ENCODE measurements around the gene MRPS22. TPM values are rescaled to one million over a fixed set of nuclear protein-coding genes. Genes with fewer than 3 reads are reported as not detected.
A peak's percentile ranks its signal among the peaks of the same experiment; 100 is the strongest.
"Not testable (repeated sequence)": the region's sequence is repeated elsewhere in the genome, so short reads cannot be mapped to it uniquely, and the experiment has no call there.

MRPS22 gene
- total RNA-seq, 1 donor from 2014 or later, result 40.4 TPM

DNA sequence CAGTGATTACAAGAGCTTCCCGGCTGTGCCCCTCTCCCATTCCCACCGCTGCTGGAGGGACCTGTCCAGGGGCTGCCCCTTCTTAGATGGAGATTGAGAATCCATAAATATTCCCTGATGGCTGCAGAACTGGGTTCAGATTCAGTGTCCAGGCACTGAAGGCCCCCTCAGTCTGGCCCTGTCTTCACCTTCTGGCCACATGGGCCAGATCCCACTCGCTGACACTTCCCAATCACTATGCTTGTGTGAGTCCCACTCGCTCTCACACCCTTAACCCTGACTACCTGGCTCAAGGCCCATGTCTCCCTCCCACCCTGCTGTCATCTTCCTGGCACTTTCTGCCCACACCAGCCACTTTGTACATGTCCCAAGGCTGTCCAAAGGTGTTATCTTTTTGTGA is 15.5 kb upstream of the MRPS22 start:
- no peak overlapping the region for H2AFZ ChIP-seq (ENCODE audit: low read depth, low read length)
- DNase-seq (ENCODE audit: low read depth) (no peak), FAIRE-seq (no peak)
- no peaks in the 10 kb centered on the region for H3K9me3 ChIP-seq (ENCODE audit: insufficient read depth, low read depth, low read length)
- H3K9ac ChIP-seq (ENCODE audit: low read length), result no peak overlapping the region
- H3K4me1 ChIP-seq (ENCODE audit: insufficient read depth, low read length), result no peaks in the 10 kb centered on the region
- no peaks in the 10 kb centered on the region for H3K79me2 ChIP-seq (ENCODE audit: insufficient read depth, low read length)
- H3K4me1 Mint-ChIP-seq (ENCODE audit: low read depth, unreplicated experiment), result peaks cover 6% of the 10 kb centered on the region
- H3K27ac Mint-ChIP-seq (ENCODE audit: unreplicated experiment), result no peak overlapping the region
- H3K27ac ChIP-seq (ENCODE audit: low read depth, low read length), result no peak overlapping the region
- no peaks in the 10 kb centered on the region for H3K36me3 ChIP-seq (ENCODE audit: insufficient read depth, low read length)
- no peaks in the 10 kb centered on the region for H3K36me3 Mint-ChIP-seq (ENCODE audit: low read depth, unreplicated experiment)
- H3K27me3 ChIP-seq (ENCODE audit: insufficient read depth, low read length), result peaks cover 27% of the 10 kb centered on the region
- no peak for TF ChIP-seq EZH2 (IDR thresholded peaks at IDR 0.05; ENCODE audit: insufficient read depth, low read length)
- TF ChIP-seq, protein P1, sequence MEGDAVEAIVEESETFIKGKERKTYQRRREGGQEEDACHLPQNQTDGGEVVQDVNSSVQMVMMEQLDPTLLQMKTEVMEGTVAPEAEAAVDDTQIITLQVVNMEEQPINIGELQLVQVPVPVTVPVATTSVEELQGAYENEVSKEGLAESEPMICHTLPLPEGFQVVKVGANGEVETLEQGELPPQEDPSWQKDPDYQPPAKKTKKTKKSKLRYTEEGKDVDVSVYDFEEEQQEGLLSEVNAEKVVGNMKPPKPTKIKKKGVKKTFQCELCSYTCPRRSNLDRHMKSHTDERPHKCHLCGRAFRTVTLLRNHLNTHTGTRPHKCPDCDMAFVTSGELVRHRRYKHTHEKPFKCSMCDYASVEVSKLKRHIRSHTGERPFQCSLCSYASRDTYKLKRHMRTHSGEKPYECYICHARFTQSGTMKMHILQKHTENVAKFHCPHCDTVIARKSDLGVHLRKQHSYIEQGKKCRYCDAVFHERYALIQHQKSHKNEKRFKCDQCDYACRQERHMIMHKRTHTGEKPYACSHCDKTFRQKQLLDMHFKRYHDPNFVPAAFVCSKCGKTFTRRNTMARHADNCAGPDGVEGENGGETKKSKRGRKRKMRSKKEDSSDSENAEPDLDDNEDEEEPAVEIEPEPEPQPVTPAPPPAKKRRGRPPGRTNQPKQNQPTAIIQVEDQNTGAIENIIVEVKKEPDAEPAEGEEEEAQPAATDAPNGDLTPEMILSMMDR (IDR thresholded peaks at IDR 0.05; ENCODE audit: insufficient read depth, low read depth, low read length), result no peak
- no peak overlapping the region for H3K4me3 ChIP-seq (ENCODE audit: insufficient read depth, low read depth, low read length)
- H3K4me3 Mint-ChIP-seq (ENCODE audit: unreplicated experiment), result no peak overlapping the region
- peaks cover 63% of the 10 kb centered on the region for H3K27me3 Mint-ChIP-seq (ENCODE audit: low read depth, unreplicated experiment)
- no peaks in the 10 kb centered on the region for H4K20me1 ChIP-seq (ENCODE audit: insufficient read depth, low read length)
- H3K4me2 ChIP-seq (ENCODE audit: low read length), result no peak overlapping the region
- H3K9me3 Mint-ChIP-seq (ENCODE audit: unreplicated experiment), result peaks cover 5% of the 10 kb centered on the region

DNA sequence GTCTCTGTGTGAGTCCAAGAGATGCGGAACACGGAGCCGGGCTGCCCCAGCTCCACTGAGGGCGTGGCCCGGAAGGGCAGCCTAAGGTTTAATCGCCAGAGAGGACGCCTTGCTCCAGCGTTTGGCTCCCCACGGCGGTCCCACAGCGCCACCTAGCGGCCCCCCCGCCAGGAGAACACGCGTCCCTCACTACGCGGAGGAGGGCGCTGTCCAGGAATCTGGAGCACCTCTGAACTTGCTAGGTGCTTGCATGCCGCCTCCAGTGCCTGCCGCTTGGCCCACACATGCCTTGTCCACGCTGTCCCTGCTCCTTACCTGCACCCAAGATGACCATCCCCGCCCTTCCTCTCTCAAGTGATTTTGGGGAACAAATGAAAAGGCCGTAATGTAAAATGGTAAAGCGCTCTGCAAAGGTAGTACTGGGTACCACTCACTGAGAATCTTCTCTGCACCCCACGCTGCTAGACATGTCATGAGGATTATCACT is 14.4 kb upstream of the MRPS22 start:
- H3K27me3 ChIP-seq (ENCODE audit: insufficient read depth, low read length), result peaks cover 22% of the 10 kb centered on the region
- Mint-ChIP-seq H3K27ac (ENCODE audit: unreplicated experiment) (no peak overlapping the region), H3K36me3 (ENCODE audit: low read depth, unreplicated experiment) (no peaks in the 10 kb centered on the region), H3K4me3 (ENCODE audit: unreplicated experiment) (no peak overlapping the region), H3K27me3 (ENCODE audit: low read depth, unreplicated experiment) (peaks cover 60% of the 10 kb centered on the region), H3K9me3 (ENCODE audit: unreplicated experiment) (peaks cover 2% of the 10 kb centered on the region), H3K4me1 (ENCODE audit: low read depth, unreplicated experiment) (peaks cover 6% of the 10 kb centered on the region)
- FAIRE-seq (no peak), DNase-seq (ENCODE audit: low read depth) (peak; percentile 40)
- peak overlapping the region; percentile 44 for H2AFZ ChIP-seq (ENCODE audit: low read depth, low read length)
- H3K4me2 ChIP-seq (ENCODE audit: low read length), result peak overlapping the region; percentile 69
- H3K36me3 ChIP-seq (ENCODE audit: insufficient read depth, low read length), result no peaks in the 10 kb centered on the region
- no peaks in the 10 kb centered on the region for H3K79me2 ChIP-seq (ENCODE audit: insufficient read depth, low read length)
- no peaks in the 10 kb centered on the region for H4K20me1 ChIP-seq (ENCODE audit: insufficient read depth, low read length)
- H3K9me3 ChIP-seq (ENCODE audit: insufficient read depth, low read depth, low read length), result no peaks in the 10 kb centered on the region
- H3K4me3 ChIP-seq (ENCODE audit: insufficient read depth, low read depth, low read length), result no peak overlapping the region
- H3K27ac ChIP-seq (ENCODE audit: low read depth, low read length), result no peak overlapping the region
- no peak for TF ChIP-seq EZH2 (IDR thresholded peaks at IDR 0.05; ENCODE audit: insufficient read depth, low read length)
- TF ChIP-seq, protein P1 (IDR thresholded peaks at IDR 0.05; ENCODE audit: insufficient read depth, low read depth, low read length), result peak; percentile 76
- no peaks in the 10 kb centered on the region for H3K4me1 ChIP-seq (ENCODE audit: insufficient read depth, low read length)
- no peak overlapping the region for H3K9ac ChIP-seq (ENCODE audit: low read length)

DNA sequence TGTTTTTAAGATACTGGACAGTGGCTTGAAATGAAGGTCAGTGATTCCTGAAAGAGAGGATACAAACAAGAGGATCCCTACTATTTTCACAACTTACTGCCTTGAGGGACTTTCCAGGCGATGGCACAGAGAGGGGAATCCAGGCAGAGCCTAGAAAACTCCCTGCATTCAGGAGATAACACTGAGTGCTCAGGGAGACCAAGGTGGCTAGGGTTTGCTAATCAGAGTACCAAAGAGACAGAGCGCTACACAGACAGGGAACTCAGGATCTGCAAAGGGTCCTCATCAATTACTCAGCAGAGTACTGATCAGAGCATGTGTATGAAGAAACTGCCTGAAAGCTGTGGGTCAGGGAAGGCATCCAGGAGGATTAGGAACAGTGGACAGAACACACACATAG is 11.7 kb upstream of the MRPS22 start:
- Histone ChIP-seq H3K9ac (ENCODE audit: low read length) (no peak overlapping the region), H3K27ac (ENCODE audit: low read depth, low read length) (no peak overlapping the region), H4K20me1 (ENCODE audit: insufficient read depth, low read length) (no peaks in the 10 kb centered on the region), H3K9me3 (ENCODE audit: insufficient read depth, low read depth, low read length) (no peaks in the 10 kb centered on the region), H3K27me3 (ENCODE audit: insufficient read depth, low read length) (peaks cover 23% of the 10 kb centered on the region), H3K36me3 (ENCODE audit: insufficient read depth, low read length) (no peaks in the 10 kb centered on the region), H2AFZ (ENCODE audit: low read depth, low read length) (no peak overlapping the region), H3K4me2 (ENCODE audit: low read length) (no peak overlapping the region), H3K79me2 (ENCODE audit: insufficient read depth, low read length) (no peaks in the 10 kb centered on the region), H3K4me1 (ENCODE audit: insufficient read depth, low read length) (no peaks in the 10 kb centered on the region), H3K4me3 (ENCODE audit: insufficient read depth, low read depth, low read length) (no peak overlapping the region)
- DNase-seq (ENCODE audit: low read depth) (no peak), FAIRE-seq (no peak)
- H3K4me3 Mint-ChIP-seq (ENCODE audit: unreplicated experiment), result no peak overlapping the region
- no peak overlapping the region for H3K27ac Mint-ChIP-seq (ENCODE audit: unreplicated experiment)
- TF ChIP-seq, protein P1 (IDR thresholded peaks at IDR 0.05; ENCODE audit: insufficient read depth, low read depth, low read length), result no peak
- H3K9me3 Mint-ChIP-seq (ENCODE audit: unreplicated experiment), result no peaks in the 10 kb centered on the region
- peaks cover 55% of the 10 kb centered on the region for H3K27me3 Mint-ChIP-seq (ENCODE audit: low read depth, unreplicated experiment)
- peaks cover 4% of the 10 kb centered on the region for H3K4me1 Mint-ChIP-seq (ENCODE audit: low read depth, unreplicated experiment)
- H3K36me3 Mint-ChIP-seq (ENCODE audit: low read depth, unreplicated experiment), result no peaks in the 10 kb centered on the region

DNA sequence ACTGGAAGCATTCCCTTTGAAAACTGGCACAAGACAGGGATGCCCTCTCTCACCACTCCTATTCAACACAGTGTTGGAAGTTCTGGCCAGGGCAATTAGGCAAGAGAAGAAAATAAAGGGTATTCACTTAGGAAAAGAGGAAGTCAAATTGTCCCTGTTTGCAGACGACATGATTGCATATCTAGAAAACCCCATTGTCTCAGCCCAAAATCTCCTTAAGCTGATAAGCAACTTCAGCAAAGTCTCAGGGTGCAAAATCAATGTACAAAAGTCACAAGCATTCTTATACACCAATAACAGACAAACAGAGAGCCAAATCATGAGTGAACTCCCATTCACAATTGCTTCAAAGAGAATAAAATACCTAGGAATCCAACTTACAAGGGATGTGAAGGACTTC is 9.1 kb upstream of the MRPS22 start:
- H3K36me3 ChIP-seq (ENCODE audit: insufficient read depth, low read length); H3K9me3 ChIP-seq (ENCODE audit: insufficient read depth, low read depth, low read length); DNase-seq (ENCODE audit: low read depth); H4K20me1 ChIP-seq (ENCODE audit: insufficient read depth, low read length); H3K27ac ChIP-seq (ENCODE audit: low read depth, low read length); H3K4me2 ChIP-seq (ENCODE audit: low read length); H3K36me3 Mint-ChIP-seq (ENCODE audit: low read depth, unreplicated experiment); FAIRE-seq; H2AFZ ChIP-seq (ENCODE audit: low read depth, low read length); H3K9ac ChIP-seq (ENCODE audit: low read length); H3K9me3 Mint-ChIP-seq (ENCODE audit: unreplicated experiment); H3K4me1 ChIP-seq (ENCODE audit: insufficient read depth, low read length); H3K79me2 ChIP-seq (ENCODE audit: insufficient read depth, low read length); H3K27ac Mint-ChIP-seq (ENCODE audit: unreplicated experiment); H3K4me3 Mint-ChIP-seq (ENCODE audit: unreplicated experiment); H3K4me3 ChIP-seq (ENCODE audit: insufficient read depth, low read depth, low read length): not testable (repeated sequence)
- Mint-ChIP-seq H3K4me1 (ENCODE audit: low read depth, unreplicated experiment) (peaks cover 13% of the 10 kb centered on the region), H3K27me3 (ENCODE audit: low read depth, unreplicated experiment) (peaks cover 47% of the 10 kb centered on the region)
- peaks cover 30% of the 10 kb centered on the region for H3K27me3 ChIP-seq (ENCODE audit: insufficient read depth, low read length)

Measured in astrocyte (in vitro differentiated cells and primary cell).